Globus pallidus (tissue), 1 donor: Measurements from ENCODE around the gene RAB15.

Experiments
- DNase-seq: peaks from one replicate; pipeline ENCODE4 v3.0.0-alpha.2; 2015; ENCODE audit warnings: low spot score

Gene RAB15

GRCh38 chr14:64990296-64990695, 18.2 kb upstream of the RAB15 start:
- DNase-seq, result no peak

- no peak for DNase-seq
Observed at GRCh38 chr14:64987438-64987767, 15.3 kb upstream of the RAB15 start.

GRCh38 chr14:64986648-64987437, 14.7 kb upstream of the RAB15 start, which contains the start of gene FNTB:
FNTB (plus strand) TSS chr14:64986895; CDS start chr14:64986954, 59 bp downstream.
- DNase-seq, result peak; percentile 96

GRCh38 chr14:64983439-64984310, 11.5 kb upstream of the RAB15 start:
- DNase-seq, result peak; percentile 42

GRCh38 chr14:64979336-64980074, 7.4 kb upstream of the RAB15 start:
- DNase-seq, result no peak

- DNase-seq, result no peak
Observed at GRCh38 chr14:64974563-64974962, 2.4 kb upstream of the RAB15 start.

GRCh38 chr14:64973826-64974225, 1.7 kb upstream of the RAB15 start:
- no peak for DNase-seq

GRCh38 chr14:64973026-64973442, 898 bp upstream of the RAB15 start:
- DNase-seq, result no peak

- DNase-seq, result no peak
Observed at GRCh38 chr14:64971491-64971942, 619 bp downstream of the RAB15 start.

- DNase-seq, result no peak
Observed at GRCh38 chr14:64970776-64971477, 1.2 kb downstream of the RAB15 start.

- DNase-seq, result no peak
Observed at GRCh38 chr14:64970041-64970440, 2.1 kb downstream of the RAB15 start.

GRCh38 chr14:64968651-64969050, 3.5 kb downstream of the RAB15 start:
- DNase-seq, result no peak

- no peak for DNase-seq
Observed at GRCh38 chr14:64968167-64968566, 4.0 kb downstream of the RAB15 start.

GRCh38 chr14:64966976-64967375, 5.2 kb downstream of the RAB15 start:
- no peak for DNase-seq

GRCh38 chr14:64965356-64966000, 6.7 kb downstream of the RAB15 start:
- DNase-seq, result no peak

- DNase-seq, result no peak
Observed at GRCh38 chr14:64963611-64964010, 8.5 kb downstream of the RAB15 start.

GRCh38 chr14:64960762-64961276, 11.3 kb downstream of the RAB15 start:
- no peak for DNase-seq

GRCh38 chr14:64958743-64959142, 13.4 kb downstream of the RAB15 start:
- no peak for DNase-seq

GRCh38 chr14:64958201-64958600, 13.9 kb downstream of the RAB15 start:
- DNase-seq, result no peak

GRCh38 chr14:64956697-64957406, 15.3 kb downstream of the RAB15 start:
- no peak for DNase-seq
